Mammary epithelial cell (primary cell): ENCODE measurements around the gene TUBA8.

Experiments used
- CTCF ChIP-seq, 2 donors: IDR thresholded peaks in 1 of 2; conservative IDR thresholded peaks in 1 of 2; 2 replicates each; pipeline ENCODE4 v1.5.1; 2011 to 2012; ENCODE audit warnings: inconsistent platforms in 2 of 2, low read length in 2 of 2, mild to moderate bottlenecking in 2 of 2, control low read depth in 1 of 2, low read depth in 1 of 2; ENCODE audit not compliant: insufficient read depth in 1 of 2; ENCODE audit errors: extremely low read depth in 1 of 2
- EZH2 ChIP-seq: IDR thresholded peaks from 2 replicates; pipeline ENCODE4 v1.6.1; 2012; ENCODE audit warnings: low read length, inconsistent platforms, borderline replicate concordance

DNA sequence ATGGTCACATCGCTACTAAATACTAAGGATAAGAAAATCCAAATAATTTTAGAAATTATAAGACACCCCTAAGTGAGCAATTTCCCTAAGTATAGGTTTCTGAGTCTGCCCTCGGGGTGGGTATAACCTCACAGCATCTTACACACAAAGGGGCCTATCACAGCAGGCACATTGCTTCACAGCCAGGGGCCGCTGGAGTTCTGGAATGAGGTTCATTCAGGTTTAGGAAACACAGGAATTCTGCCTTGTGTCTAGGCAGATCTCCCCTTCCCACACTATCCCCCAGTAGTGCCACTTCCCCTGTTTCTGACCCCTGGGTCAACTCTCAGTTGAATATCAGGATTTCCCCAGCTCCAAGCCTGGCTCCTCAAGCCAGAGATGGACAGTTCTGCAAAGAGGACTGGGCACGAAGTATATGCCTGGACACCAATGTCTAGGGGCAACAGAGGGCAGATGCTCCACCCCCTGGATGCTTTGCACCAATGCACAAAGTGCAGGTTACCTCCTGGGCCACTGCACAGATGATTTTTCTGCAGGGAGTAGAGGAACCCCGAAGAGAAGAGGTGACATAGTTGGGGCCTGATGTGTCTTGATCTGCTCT is 11.4 kb downstream of the TUBA8 start:
- no peak for TF ChIP-seq EZH2
- TF ChIP-seq CTCF (conservative IDR thresholded peaks at IDR 0.05 in 1 of 2, IDR thresholded peaks at IDR 0.05 in 1 of 2; ENCODE audit: extremely low read depth in 1 of 2, insufficient read depth in 1 of 2, low read depth in 1 of 2, low read length in 2 of 2): no peak
